ENCODE data around the gene IPMK.

GRCh38 chr10:58300676-58301075, 33.0 kb upstream of the IPMK start:
- TF ChIP-seq EZH2 (IDR thresholded peaks at IDR 0.05; ENCODE audit: insufficient read depth, poor library complexity, severe bottlenecking) (no peak), EZH2phosphoT487 (IDR thresholded peaks at IDR 0.05; ENCODE audit: insufficient read depth, low read depth) (no peak)
